GM19438 (cell line): Measurements from ENCODE around the gene COL4A3.

Source experiments
- ATAC-seq: cut with Tn5 transposase; IDR thresholded peaks from one replicate; pipeline ENCODE4 v1.9.1; 2021; ENCODE audit warnings: low read depth; ENCODE audit not compliant: unreplicated experiment

The COL4A3 gene

GRCh38 chr2:227285741-227286236, 121.4 kb downstream of the COL4A3 start:
- no peak for ATAC-seq

DNA sequence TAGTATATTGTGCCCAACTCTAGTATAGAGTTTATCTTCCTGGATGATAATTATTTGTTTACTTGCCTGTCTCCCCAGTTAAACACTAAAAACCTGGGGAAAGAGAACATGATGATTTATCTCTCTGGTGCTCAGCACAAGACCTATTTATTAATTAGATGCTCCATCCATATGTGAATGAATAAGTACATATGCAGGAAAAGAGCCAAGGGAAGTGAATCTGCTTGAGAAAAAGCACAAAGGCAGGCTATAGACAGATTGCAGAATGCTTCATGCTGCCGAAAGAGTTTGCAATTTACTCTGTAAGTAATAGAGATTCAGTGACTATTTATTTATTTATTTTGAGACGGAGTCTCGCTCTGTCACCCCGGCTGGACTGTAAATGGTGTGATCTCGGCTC, 123.3 kb downstream of the COL4A3 start:
- no peak for ATAC-seq

DNA sequence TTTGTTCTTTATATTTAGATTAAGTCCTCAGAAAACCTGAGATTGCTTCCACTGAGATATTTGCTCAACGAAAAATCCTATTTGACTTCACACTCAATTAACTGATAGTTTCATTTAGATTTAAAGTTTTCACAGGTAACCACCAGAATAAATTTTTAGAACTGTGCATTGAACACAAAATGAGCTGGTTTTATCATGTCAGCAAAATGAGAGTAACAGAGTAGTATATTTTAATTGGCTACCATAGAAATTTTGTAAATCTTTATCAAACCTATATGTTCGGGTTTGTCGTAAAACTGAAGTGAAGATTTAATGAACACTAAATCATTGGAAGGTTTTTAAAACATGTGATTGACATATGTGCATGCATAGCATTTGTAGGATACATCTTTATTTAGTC, 127.9 kb downstream of the COL4A3 start:
- ATAC-seq = no peak

DNA sequence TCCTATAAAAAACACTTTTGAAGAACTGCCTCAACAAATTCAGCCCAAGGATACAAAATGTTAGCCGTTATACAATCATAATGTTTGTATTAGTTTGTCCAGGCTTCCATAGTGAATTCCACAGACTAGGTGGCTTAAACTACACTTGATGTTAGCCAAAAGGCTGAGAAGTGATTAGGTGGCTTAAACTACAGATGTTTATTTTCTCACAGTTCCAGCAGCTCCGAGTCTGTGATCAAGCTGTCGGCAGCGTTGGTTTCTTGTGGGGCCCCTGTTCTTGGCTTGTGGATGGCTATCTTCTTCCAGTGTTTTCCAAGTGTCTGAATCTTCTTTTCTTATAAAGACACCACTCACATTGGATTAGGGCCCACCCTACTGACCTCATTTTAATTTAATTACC, 129.1 kb downstream of the COL4A3 start:
- ATAC-seq = no peak

DNA sequence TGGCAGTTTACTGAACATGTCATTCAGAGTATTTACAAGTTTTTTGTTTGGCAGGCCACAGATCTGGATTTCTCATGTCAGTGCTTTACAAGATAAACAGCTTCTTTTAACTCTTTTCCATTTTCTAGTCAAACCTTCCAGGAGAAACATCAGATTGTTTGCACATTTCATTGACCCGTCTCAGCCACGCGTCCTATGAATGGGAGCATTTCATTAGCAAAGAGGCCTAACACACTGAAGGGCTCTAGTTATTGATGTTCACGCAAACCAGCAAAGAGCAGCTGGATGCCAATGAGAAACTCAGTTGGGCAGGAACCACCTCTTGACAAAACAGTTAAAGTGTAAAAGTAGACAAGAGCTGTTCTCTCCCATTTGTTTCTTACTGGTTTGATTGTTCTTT, 131.4 kb downstream of the COL4A3 start:
- ATAC-seq = no peak

GRCh38 chr2:227296671-227297405, 132.4 kb downstream of the COL4A3 start:
- no peak for ATAC-seq

GRCh38 chr2:227301523-227301922, 137.1 kb downstream of the COL4A3 start:
- no peak for ATAC-seq

DNA sequence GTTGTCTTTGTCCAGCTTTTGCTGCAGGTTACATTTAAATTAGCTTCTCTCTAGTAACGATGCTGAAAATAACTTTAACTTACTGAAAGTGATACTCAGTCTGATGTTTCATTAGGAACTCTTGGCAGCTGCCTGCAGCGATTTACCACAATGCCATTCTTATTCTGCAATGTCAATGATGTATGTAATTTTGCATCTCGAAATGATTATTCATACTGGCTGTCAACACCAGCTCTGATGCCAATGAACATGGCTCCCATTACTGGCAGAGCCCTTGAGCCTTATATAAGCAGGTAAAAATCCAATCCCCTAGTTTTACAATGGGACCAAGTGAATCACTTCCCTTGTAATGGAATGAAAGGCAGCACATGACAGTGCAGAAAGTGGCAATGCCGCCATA, 144.4 kb downstream of the COL4A3 start:
- peak; percentile 73 for ATAC-seq

- ATAC-seq = no peak
Observed at GRCh38 chr2:227310756-227311110, 146.3 kb downstream of the COL4A3 start.

DNA sequence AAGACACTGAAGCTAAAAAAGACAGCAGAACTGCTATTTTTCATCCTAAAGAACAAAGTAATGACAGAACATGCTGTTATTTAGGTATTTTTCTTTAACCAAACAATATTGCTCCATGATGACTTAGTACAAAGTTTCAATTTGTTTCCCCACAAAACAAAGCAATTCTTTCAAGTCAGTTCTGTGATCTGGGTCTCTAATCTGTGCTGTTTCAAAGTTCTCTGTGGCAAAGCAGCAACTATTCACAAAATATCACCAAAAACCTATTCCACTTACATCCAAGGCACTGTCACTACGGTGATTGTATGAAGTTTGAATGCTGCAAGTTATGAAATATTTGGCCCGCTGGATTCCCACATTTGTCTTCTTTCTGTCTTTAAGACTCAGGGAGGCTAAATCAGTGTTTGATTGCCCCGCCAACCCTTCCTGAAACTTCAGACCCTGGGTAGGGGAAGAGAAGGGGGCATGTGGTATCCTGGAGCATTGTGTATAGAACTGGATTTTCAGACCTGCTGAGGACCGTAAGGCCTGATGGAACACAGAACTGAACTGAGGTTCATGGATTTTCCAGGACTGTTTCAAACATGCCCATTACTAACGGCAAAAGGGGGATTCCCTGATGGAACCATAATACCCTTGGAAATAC, 147.6 kb downstream of the COL4A3 start:
- no peak for ATAC-seq

DNA sequence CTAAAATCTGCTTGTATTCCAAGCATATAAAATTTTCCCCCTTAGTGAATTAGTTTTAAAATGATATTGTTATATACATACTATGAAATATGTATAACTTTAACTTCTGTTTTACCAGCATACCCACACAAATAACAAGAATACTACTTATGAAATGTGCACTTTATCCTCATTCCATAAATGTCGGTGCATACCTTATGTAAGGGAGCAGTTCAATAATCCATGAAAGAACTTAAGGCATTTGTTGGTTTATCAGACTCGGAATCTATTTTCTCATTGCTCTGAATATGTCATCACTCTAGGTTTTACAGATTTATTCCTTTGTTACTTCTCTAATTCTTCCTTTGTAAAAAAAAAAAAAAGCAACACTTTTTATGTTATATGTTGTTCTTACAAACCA, 148.2 kb downstream of the COL4A3 start:
- no peak for ATAC-seq

GRCh38 chr2:227313310-227313709, 148.9 kb downstream of the COL4A3 start:
- ATAC-seq = no peak

DNA sequence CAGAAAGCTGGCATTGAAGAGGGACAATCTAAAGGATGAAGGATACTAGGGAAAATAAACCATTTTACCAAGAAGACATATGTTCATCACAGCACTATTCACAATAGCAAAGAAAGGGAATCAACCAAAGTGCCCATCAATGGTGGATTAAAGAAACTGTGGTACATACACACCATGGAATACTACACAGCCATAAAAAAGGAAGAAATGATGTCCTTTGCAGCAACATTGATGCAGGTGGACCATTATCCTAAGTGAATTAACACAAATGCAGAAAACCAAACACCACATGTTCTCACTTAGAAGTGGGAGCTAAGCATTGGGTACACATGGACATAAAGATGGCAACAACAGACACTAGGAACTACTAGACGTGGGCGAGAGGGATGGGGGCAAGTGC, 153.4 kb downstream of the COL4A3 start:
- ATAC-seq = no peak

DNA sequence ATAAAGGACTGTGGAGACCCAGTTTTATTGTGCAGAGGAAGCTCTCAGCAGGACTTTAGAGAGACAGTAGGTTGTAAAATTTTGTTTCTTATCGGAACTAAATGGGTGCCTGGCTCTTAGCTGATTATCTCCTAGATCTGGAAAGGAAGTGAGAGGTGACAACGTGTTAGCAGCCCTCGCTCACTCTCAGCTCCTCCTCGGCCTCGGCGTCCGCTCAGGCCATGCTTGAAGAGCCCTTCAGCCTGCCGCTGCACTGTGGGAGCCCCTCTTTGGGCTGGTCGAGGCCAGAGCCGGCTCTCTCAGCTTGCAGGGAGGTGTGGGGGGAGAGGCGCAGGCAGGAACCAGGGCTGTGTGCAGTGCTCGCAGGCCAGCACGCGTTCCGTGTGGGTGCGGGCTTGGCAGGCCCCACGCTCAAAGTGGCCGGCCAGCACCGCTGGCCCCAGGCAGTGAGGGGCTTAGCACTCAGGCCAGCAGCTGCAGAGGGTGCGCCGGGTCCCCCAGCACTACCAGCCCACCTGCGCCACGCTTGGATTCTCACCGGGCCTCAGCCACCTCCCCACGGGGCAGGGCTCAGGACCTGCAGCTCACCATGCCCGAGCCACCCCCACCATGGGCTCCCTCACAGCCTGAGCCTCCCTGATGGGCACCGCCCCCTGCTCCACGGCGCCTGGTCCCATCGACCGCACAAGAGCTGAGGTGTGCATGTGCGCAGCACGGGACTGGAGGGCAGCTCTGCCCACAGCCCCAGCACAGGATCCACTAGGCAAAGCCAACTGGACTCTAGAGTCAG, 156.1 kb downstream of the COL4A3 start:
- ATAC-seq = no peak

- no peak for ATAC-seq
Observed at GRCh38 chr2:227322530-227323205, 158.2 kb downstream of the COL4A3 start.

- no peak for ATAC-seq
Observed at GRCh38 chr2:227323818-227324217, 159.4 kb downstream of the COL4A3 start.

- peak; percentile 11 for ATAC-seq
Observed at GRCh38 chr2:227324642-227324994, 160.2 kb downstream of the COL4A3 start.

DNA sequence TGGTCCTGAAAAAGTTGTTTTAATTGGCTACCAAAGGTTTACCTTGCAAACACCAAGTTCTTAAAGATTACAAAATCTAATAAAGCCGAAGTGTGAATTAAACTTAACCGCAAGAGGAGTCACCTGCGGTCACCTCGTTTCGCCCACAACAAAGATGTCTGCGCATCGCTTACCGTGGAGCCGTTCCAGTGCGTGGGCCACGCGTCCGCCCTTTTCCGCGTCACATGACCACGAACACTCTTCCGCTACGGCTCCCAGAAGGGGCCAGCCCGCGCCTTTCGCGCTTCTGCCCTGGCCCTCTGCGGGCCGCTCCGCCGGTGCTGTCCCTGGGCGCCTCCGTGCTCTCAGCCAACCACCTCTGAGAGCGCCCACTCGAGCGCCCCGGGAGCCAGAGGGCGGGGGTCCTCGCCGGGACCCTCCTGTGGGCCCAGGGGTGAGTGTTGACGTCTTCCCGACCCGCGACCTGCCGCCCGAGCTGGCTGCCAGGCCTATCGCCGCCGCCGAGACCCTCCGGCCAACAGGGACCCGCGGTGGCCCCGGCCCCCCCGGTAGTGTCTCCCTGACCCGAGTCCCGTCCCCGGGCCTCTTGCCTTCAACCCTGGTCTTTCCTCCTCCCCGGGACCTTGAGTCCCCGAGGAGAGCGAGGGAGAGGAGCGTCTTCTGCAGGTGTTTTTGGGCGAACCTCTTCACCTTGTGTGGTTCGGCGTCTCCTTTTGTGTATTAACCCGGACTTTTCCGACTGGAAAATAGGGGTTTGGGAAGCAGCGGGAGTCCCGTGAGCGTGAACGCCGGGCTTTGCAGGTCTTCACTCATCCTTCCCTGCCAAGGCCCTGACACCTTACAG, 160.8 kb downstream of the COL4A3 start, which contains the start of gene MFF:
Gene MFF (plus strand): TSS at position 257 of the 844 bp plus-strand sequence. CDS start 5,415 bp downstream, outside the sequence.
- peak; percentile 96 for ATAC-seq

- ATAC-seq = peak; percentile 15
Observed at GRCh38 chr2:227325839-227326195, 161.4 kb downstream of the COL4A3 start.

DNA sequence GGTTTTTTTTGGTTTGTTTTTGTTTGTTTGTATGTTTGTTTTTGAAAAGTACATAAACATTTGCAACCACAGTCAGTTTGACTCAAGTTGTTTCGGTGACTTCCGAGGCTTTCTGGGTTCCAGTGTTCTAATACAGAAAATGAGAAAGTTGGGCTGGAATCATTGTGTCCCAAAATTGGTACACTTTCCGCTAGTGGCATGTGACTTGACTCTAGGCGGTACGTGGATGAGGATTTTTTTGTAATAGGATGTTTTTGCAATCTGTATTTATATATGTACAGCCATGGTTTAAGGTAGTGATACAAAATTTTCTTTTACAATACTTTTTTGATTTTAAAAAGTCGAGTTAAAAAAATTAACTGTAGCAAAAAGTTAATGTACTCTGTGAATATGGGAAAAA, 162.4 kb downstream of the COL4A3 start:
- ATAC-seq = no peak
